ENCODE data around the gene IFT57.
"Not testable (repeated sequence)": the region's sequence is repeated elsewhere in the genome, so short reads cannot be mapped to it uniquely, and the experiment has no call there.

Gene IFT57

DNA sequence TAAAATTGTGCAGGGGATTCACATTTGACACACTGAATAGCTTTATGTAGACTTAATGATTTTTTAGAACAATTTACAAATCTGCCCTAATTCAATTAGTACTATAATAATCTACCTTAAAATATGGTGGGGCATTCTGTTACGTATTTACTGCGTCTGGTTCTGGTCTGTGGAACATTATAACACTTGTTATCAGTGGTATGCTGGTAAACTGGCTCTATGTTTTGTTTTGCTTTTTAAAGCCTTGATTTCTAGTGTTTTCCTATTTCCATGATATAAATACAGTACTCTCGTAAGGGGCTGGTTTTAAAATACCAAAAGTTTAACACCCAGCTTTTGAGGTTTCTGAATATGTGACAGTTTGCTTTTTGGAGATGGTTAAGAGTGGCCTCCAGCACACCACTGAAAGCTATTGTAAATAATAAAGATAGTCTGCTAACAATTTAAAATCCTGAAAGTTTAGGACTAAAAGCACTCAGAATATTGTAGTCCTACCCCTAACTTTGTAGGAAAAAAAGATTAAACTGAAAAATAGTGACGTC, 65.8 kb downstream of the IFT57 start:
- Histone ChIP-seq H3K27ac (replicated peaks) (no peak overlapping the region), H3K27me3 (ENCODE audit: insufficient read depth, poor library complexity, severe bottlenecking) (no peaks in the 10 kb centered on the region), H3K4me3 (replicated peaks; ENCODE audit: insufficient read depth, low read length) (no peak overlapping the region)
- TF ChIP-seq, protein P1, sequence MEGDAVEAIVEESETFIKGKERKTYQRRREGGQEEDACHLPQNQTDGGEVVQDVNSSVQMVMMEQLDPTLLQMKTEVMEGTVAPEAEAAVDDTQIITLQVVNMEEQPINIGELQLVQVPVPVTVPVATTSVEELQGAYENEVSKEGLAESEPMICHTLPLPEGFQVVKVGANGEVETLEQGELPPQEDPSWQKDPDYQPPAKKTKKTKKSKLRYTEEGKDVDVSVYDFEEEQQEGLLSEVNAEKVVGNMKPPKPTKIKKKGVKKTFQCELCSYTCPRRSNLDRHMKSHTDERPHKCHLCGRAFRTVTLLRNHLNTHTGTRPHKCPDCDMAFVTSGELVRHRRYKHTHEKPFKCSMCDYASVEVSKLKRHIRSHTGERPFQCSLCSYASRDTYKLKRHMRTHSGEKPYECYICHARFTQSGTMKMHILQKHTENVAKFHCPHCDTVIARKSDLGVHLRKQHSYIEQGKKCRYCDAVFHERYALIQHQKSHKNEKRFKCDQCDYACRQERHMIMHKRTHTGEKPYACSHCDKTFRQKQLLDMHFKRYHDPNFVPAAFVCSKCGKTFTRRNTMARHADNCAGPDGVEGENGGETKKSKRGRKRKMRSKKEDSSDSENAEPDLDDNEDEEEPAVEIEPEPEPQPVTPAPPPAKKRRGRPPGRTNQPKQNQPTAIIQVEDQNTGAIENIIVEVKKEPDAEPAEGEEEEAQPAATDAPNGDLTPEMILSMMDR (IDR thresholded peaks at IDR 0.05; ENCODE audit: insufficient read depth, low read length), result no peak
- TF ChIP-seq, protein P2, sequence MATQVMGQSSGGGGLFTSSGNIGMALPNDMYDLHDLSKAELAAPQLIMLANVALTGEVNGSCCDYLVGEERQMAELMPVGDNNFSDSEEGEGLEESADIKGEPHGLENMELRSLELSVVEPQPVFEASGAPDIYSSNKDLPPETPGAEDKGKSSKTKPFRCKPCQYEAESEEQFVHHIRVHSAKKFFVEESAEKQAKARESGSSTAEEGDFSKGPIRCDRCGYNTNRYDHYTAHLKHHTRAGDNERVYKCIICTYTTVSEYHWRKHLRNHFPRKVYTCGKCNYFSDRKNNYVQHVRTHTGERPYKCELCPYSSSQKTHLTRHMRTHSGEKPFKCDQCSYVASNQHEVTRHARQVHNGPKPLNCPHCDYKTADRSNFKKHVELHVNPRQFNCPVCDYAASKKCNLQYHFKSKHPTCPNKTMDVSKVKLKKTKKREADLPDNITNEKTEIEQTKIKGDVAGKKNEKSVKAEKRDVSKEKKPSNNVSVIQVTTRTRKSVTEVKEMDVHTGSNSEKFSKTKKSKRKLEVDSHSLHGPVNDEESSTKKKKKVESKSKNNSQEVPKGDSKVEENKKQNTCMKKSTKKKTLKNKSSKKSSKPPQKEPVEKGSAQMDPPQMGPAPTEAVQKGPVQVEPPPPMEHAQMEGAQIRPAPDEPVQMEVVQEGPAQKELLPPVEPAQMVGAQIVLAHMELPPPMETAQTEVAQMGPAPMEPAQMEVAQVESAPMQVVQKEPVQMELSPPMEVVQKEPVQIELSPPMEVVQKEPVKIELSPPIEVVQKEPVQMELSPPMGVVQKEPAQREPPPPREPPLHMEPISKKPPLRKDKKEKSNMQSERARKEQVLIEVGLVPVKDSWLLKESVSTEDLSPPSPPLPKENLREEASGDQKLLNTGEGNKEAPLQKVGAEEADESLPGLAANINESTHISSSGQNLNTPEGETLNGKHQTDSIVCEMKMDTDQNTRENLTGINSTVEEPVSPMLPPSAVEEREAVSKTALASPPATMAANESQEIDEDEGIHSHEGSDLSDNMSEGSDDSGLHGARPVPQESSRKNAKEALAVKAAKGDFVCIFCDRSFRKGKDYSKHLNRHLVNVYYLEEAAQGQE (IDR thresholded peaks at IDR 0.05; ENCODE audit: insufficient replicate concordance, low read depth), result no peak
- TF ChIP-seq POLR2AphosphoS5 (IDR thresholded peaks at IDR 0.05; ENCODE audit: low read depth) (no peak), SPI1 (IDR thresholded peaks at IDR 0.05; ENCODE audit: borderline replicate concordance, low read depth) (no peak), GABPA (IDR thresholded peaks at IDR 0.05; ENCODE audit: low read depth) (no peak)
- DNase-seq (ENCODE audit: low read depth in 1 of 2, low spot score in 1 of 2), result no peak

DNA sequence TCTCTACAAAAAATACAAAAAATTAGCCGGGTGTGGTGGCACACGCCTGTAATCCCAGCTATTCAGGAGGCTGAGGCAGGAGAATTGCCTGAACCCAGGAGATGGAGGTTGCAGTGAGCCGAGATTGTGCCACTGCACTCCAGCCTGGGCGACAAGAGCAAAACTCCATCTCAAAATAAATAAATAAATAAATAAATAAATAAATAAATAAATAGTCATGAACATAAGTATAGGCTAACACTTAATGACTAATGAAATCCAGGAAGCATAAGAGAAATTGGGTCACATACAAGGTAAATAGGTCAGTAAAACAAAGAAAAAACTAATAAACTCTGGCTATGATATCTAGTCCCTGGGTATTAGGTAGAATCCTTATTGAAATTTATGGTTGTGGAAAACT, 66.6 kb downstream of the IFT57 start:
- not testable (repeated sequence) for H3K27me3 ChIP-seq (ENCODE audit: insufficient read depth, poor library complexity, severe bottlenecking); DNase-seq (ENCODE audit: low read depth in 1 of 2, low spot score in 1 of 2); H3K4me3 ChIP-seq (replicated peaks; ENCODE audit: insufficient read depth, low read length); H3K27ac ChIP-seq (replicated peaks)

DNA sequence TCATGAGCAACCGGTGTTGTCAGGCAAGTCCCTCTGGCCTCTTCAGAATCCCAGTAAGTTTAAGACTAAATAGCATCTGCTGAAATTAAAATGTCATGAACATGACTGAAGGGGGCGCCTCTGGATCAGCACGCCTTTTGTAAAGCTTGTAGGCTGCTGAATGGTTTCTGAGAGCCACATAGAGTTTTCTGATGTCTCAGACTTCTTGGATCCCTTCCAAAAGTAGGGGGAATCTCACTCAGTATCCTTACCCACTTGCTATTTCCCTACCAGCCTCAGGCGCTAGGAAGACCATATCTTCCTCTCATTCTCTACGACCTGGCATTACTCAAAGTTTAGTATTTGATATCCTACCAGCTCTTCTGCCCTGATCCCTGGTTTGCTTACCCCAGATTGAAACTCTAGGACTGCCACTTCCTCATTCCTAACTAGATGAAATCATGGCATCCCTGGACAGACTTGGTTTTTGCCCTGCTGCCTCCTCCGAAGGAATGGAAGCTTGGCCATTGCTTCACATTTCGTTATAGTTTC, 68.7 kb downstream of the IFT57 start:
- DNase-seq (ENCODE audit: low read depth in 1 of 2, low spot score in 1 of 2), result peak in 1 of 2 experiments; percentile 53
- H3K27me3 ChIP-seq (ENCODE audit: insufficient read depth, poor library complexity, severe bottlenecking), result no peaks in the 10 kb centered on the region
- H3K27ac ChIP-seq (replicated peaks), result no peak overlapping the region
- H3K4me3 ChIP-seq (replicated peaks; ENCODE audit: insufficient read depth, low read length), result no peak overlapping the region
- TF ChIP-seq SPI1 (IDR thresholded peaks at IDR 0.05; ENCODE audit: borderline replicate concordance, low read depth), result peak; percentile 79
- TF ChIP-seq, protein P1 (IDR thresholded peaks at IDR 0.05; ENCODE audit: insufficient read depth, low read length), result peak; percentile 0
- no peak for TF ChIP-seq POLR2AphosphoS5 (IDR thresholded peaks at IDR 0.05; ENCODE audit: low read depth)

DNA sequence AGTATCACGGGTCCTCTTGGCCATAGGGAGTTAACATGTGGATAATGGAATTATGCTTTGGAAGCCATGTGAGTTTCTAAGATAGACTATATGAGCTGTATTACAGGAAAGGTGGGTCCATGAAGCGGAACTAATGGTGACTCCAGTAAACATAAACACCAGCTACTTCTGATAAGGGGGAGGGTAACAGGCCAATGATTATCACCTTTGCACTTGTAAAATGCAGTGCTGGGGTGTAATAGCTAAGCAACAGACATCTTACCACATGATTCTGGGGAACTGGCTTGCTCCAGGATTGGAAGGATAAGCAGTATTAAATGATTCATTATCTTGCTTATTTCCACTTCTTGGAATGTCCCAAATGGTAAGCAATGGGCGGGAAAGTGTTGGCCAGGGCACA, 70.0 kb downstream of the IFT57 start:
- no peaks in the 10 kb centered on the region for H3K27me3 ChIP-seq (ENCODE audit: insufficient read depth, poor library complexity, severe bottlenecking)
- no peak for DNase-seq (ENCODE audit: low read depth in 1 of 2, low spot score in 1 of 2)
- no peak overlapping the region for H3K4me3 ChIP-seq (replicated peaks; ENCODE audit: insufficient read depth, low read length)
- TF ChIP-seq SPI1 (IDR thresholded peaks at IDR 0.05; ENCODE audit: borderline replicate concordance, low read depth) (no peak), POLR2AphosphoS5 (IDR thresholded peaks at IDR 0.05; ENCODE audit: low read depth) (no peak), GABPA (IDR thresholded peaks at IDR 0.05; ENCODE audit: low read depth) (no peak)
- TF ChIP-seq, protein P1 (IDR thresholded peaks at IDR 0.05; ENCODE audit: insufficient read depth, low read length), result no peak
- TF ChIP-seq, protein P2 (IDR thresholded peaks at IDR 0.05; ENCODE audit: insufficient replicate concordance, low read depth), result no peak
- no peak overlapping the region for H3K27ac ChIP-seq (replicated peaks)

All from HL-60 (cell line).